Esophagus squamous epithelium (tissue), 5 donors: Measurements from ENCODE around the gene CHST2. TPM values are rescaled to one million over a fixed set of nuclear protein-coding genes. Genes with fewer than 3 reads are reported as not detected.

Experiments used
- DNase-seq: peaks from one replicate; lab custom pipeline; 2025; lab: John Stamatoyannopoulos, UW
- H3K27ac ChIP-seq, 4 donors: fragments of 200-600 bp; sonication (generic); one replicate each; pipeline ENCODE4 v1.5.1; 2016 to 2019; ENCODE audit warnings: mild to moderate bottlenecking in 1 of 4
- H3K27me3 ChIP-seq, 4 donors: fragments of 200-600 bp; sonication (generic); 1 replicate in 3 of 4; 2 replicates in 1 of 4; pipeline versions ENCODE4 v1.5.1 to v1.6.0; 2017 to 2021; ENCODE audit warnings: antibody characterized with exemption in 1 of 4
- H3K36me3 ChIP-seq, 3 donors: fragments of 200-600 bp; sonication (generic); one replicate each; pipeline ENCODE4 v1.5.1; 2016 to 2019
- H3K4me1 ChIP-seq, 3 donors: fragments of 200-600 bp; sonication (generic); one replicate each; pipeline ENCODE4 v1.5.1; 2017 to 2019
- H3K4me3 ChIP-seq, 4 donors: fragments of 200-600 bp; sonication (generic); 1 replicate in 3 of 4; 2 replicates in 1 of 4; pipeline ENCODE4 v1.5.1; 2016 to 2019; ENCODE audit warnings: mild to moderate bottlenecking in 2 of 4, moderate library complexity in 1 of 4
- H3K9me3 ChIP-seq, 3 donors: fragments of 200-600 bp; sonication (generic); one replicate each; pipeline ENCODE4 v1.5.1; 2016 to 2019
- POLR2A ChIP-seq, 4 donors: fragments of 450-650 bp; IDR thresholded peaks; one replicate each; pipeline ENCODE4 v1.6.1; 2017; ENCODE audit warnings: antibody characterized with exemption in 4 of 4, mild to moderate bottlenecking in 4 of 4, moderate library complexity in 3 of 4
- WGBS, 2 donors: methylation state at CpG; one replicate each; pipeline ENCODE4 v1.1.5; 2018; 5-methylcytosine and 5-hydroxymethylcytosine counted together
- intact Hi-C: fragments of 100-400 bp; cut with DNase I; formaldehyde crosslinking; loops from one replicate; pipeline ENCODE4 v1.15.0; 2022
- total RNA-seq, 4 donors: library from RNA; depleted of rRNA; stranded (reverse); fragments of >200 nt; gene quantifications; one replicate each; pipeline ENCODE4 v1.1.0, GENCODE V29; 2016
- TF ChIP-seq, protein P1 (sequence below), 6 experiments: fragments of 450-650 bp in 4 of 6; fragments of 200-600 bp in 2 of 6; sonication (generic) in 2 of 6; IDR thresholded peaks; one replicate each; pipeline ENCODE4 v1.5.1; 2016 to 2019; ENCODE audit warnings: antibody characterized with exemption in 6 of 6, mild to moderate bottlenecking in 4 of 6, moderate library complexity in 4 of 6
- donor health status: DM: yes; HTN: yes; CAD: no.

Gene CHST2
- total RNA-seq, 4 donors from 2014 or later: 0.76 to 3.1 (median 1.6) TPM

DNA sequence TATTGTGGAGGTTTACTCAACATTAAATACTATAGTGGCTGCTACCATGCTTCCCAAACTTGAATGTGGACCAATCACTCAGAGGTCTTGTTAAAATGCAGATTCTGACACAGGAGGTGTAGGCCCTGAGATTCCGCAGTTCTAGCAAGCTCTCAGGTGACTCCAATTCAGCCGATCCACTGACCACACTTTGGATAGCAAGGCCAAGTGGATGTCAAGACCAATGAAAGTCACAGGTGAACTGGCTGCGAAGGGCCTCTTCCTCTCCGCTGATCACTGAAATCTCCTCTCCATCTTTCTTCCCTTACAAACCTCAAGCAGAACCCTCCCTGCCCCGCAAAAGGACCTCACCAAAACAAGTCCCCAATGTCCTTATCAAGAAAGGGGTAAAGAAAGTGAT lies 9.2 kb upstream of the CHST2 start:
- Histone ChIP-seq H3K9me3 (peaks cover 0 to 12% (median 7%) of the 10 kb centered on the region in 3 donors), H3K27ac (no peak overlapping the region), H3K27me3 (peaks cover 0 to 18% (median 0%) of the 10 kb centered on the region in 4 donors), H3K4me1 (no peaks in the 10 kb centered on the region), H3K36me3 (no peaks in the 10 kb centered on the region), H3K4me3 (no peak overlapping the region)
- intact Hi-C loops: no loop called here
- TF ChIP-seq, protein P1, sequence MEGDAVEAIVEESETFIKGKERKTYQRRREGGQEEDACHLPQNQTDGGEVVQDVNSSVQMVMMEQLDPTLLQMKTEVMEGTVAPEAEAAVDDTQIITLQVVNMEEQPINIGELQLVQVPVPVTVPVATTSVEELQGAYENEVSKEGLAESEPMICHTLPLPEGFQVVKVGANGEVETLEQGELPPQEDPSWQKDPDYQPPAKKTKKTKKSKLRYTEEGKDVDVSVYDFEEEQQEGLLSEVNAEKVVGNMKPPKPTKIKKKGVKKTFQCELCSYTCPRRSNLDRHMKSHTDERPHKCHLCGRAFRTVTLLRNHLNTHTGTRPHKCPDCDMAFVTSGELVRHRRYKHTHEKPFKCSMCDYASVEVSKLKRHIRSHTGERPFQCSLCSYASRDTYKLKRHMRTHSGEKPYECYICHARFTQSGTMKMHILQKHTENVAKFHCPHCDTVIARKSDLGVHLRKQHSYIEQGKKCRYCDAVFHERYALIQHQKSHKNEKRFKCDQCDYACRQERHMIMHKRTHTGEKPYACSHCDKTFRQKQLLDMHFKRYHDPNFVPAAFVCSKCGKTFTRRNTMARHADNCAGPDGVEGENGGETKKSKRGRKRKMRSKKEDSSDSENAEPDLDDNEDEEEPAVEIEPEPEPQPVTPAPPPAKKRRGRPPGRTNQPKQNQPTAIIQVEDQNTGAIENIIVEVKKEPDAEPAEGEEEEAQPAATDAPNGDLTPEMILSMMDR (IDR thresholded peaks at IDR 0.05): no peak
- no peak for TF ChIP-seq POLR2A (IDR thresholded peaks at IDR 0.05)
- no peak for DNase-seq
- 77 to 95% methylated on average over 4 to 5 of the region's 5 CpGs for WGBS, 2 donors

GRCh38 chr3:143118630-143119008 lies 952 bp upstream of the CHST2 start:
- Histone ChIP-seq H3K4me3 (peak overlapping the region; percentile 66 to 87 (median 68)), H3K4me1 (peaks cover 3 to 29% (median 12%) of the 10 kb centered on the region in 3 donors), H3K27ac (peak overlapping the region in 2 of 4 donors; percentile 65 to 78), H3K27me3 (peaks cover 0 to 74% (median 0%) of the 10 kb centered on the region in 4 donors), H3K9me3 (no peaks in the 10 kb centered on the region), H3K36me3 (no peaks in the 10 kb centered on the region)
- intact Hi-C loops: no loop called here
- WGBS, 2 donors: 57 to 60% methylated on average over 13 of the region's 13 CpGs
- no peak for TF ChIP-seq POLR2A (IDR thresholded peaks at IDR 0.05)
- TF ChIP-seq, protein P1 (IDR thresholded peaks at IDR 0.05): no peak
- DNase-seq: no peak

DNA sequence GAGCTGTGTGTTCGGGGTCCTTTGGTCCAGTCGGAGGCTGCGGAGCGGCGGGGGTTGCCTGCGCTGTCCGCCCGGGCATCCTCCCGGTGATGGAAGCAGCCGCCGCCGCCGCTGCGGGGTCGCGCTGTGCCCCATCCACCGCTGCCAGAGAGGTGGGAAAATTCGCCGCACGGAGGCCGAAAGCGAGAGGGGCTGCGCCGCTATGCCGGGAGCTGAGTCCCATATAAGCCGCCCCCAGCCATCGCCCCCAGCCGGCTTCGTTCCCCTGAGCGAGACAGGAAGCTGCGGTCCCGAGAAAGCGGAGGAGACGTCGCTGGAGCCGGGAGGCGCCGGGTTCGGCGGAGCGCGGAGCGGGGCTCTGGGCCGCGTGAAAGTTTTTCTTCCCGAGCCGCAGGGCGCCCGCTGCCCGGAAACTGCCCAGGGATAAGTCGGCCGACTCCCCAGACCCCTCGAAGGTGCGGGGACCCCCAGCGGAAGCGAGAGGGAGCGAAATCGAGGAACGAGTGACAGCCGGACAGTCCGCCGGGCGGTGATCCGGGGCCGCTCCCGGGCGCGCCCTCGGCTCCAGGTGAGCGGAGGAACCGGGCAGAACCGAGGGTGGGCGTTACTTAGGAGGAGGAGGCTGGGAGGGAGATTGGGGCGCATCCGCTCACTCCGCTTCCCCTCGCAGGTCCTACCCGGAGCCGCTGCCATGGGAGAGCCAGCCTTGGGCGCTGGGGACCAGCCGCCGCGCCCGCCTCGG lies 574 bp downstream of the CHST2 start:
- WGBS, 2 donors: 1% methylated on average over 18 of the region's 85 CpGs; no CpG with 5 or more reads in 1 of the 2 donors
- Histone ChIP-seq H3K4me3 (peak overlapping the region; percentile 66 to 87 (median 68)), H3K27ac (peak overlapping the region; percentile 19 to 78 (median 56)), H3K27me3 (peaks cover 0 to 73% (median 0%) of the 10 kb centered on the region in 4 donors), H3K36me3 (no peaks in the 10 kb centered on the region), H3K4me1 (peaks cover 3 to 29% (median 12%) of the 10 kb centered on the region in 3 donors), H3K9me3 (no peaks in the 10 kb centered on the region)
- intact Hi-C loops: no loop called here
- no peak for DNase-seq
- no peak for TF ChIP-seq POLR2A (IDR thresholded peaks at IDR 0.05)
- TF ChIP-seq, protein P1 (IDR thresholded peaks at IDR 0.05): peak in 1 of 6 experiments; percentile 2

GRCh38 chr3:143120716-143121240 lies 1.2 kb downstream of the CHST2 start:
- H3K27me3 ChIP-seq: peaks cover 0 to 76% (median 0%) of the 10 kb centered on the region in 4 donors
- H3K27ac ChIP-seq: peak overlapping the region in 3 of 4 donors; percentile 19 to 78 (median 53)
- no peaks in the 10 kb centered on the region for H3K36me3 ChIP-seq
- peaks cover 3 to 29% (median 12%) of the 10 kb centered on the region in 3 donors for H3K4me1 ChIP-seq
- intact Hi-C loops: no loop called here
- no peak for TF ChIP-seq POLR2A (IDR thresholded peaks at IDR 0.05)
- TF ChIP-seq, protein P1 (IDR thresholded peaks at IDR 0.05): peak in 1 of 6 experiments; percentile 10
- no peaks in the 10 kb centered on the region for H3K9me3 ChIP-seq
- H3K4me3 ChIP-seq: peak overlapping the region; percentile 66 to 87 (median 68)
- WGBS, 2 donors: 1% methylated on average over 16 of the region's 60 CpGs; no CpG with 5 or more reads in 1 of the 2 donors
- DNase-seq: no peak
